Measurements from ENCODE around the gene COL8A2. TPM values are rescaled to one million over a fixed set of nuclear protein-coding genes. Genes with fewer than 3 reads are reported as not detected.

COL8A2 gene
- total RNA-seq, 4 donors from 2014 or later, result 2.7 to 6.4 (median 3.7) TPM

DNA sequence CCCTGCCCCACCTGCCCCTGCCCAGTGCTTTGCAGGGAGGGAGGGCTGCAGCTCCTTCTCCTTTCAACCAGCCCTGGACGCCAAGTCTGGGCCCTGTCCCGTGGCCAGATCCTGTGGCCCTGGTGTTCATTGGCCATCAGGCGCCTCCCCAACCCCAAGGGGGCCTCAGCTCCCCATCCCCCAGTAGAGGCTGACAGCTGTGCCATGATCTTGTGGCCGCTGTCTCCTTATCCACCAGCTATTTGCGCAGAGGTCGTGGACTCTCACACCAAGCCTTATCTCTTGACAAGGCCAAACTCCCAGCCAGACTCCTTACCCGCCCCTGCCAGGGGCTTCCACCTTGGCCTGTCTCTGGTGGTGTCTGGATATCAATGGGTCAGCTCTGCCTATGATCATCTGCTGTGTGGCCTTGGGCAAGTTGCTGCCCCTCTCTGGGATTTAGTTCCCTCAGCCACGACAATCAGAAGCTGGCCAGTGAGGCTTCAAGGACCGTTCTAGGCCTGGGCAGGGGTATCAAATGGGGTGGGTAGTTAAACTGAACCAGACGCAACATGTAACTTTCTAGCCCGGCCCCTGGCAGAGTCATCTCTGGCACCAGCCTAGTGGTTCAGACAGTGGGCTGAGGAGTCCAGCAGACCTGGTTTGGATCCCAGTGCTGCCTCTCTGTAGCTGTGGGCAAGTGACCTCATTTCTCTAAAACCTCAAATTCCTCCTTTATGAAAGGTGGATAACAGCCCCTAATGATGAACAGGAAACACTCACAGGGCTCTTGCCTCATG lies 3.3 kb upstream of the COL8A2 start:
- DNase-seq (ENCODE audit: low spot score) (no peak), ATAC-seq (ENCODE audit: low FRiP score) (no peak)
- TF ChIP-seq, protein P1, sequence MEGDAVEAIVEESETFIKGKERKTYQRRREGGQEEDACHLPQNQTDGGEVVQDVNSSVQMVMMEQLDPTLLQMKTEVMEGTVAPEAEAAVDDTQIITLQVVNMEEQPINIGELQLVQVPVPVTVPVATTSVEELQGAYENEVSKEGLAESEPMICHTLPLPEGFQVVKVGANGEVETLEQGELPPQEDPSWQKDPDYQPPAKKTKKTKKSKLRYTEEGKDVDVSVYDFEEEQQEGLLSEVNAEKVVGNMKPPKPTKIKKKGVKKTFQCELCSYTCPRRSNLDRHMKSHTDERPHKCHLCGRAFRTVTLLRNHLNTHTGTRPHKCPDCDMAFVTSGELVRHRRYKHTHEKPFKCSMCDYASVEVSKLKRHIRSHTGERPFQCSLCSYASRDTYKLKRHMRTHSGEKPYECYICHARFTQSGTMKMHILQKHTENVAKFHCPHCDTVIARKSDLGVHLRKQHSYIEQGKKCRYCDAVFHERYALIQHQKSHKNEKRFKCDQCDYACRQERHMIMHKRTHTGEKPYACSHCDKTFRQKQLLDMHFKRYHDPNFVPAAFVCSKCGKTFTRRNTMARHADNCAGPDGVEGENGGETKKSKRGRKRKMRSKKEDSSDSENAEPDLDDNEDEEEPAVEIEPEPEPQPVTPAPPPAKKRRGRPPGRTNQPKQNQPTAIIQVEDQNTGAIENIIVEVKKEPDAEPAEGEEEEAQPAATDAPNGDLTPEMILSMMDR (IDR thresholded peaks at IDR 0.05), result no peak

DNA sequence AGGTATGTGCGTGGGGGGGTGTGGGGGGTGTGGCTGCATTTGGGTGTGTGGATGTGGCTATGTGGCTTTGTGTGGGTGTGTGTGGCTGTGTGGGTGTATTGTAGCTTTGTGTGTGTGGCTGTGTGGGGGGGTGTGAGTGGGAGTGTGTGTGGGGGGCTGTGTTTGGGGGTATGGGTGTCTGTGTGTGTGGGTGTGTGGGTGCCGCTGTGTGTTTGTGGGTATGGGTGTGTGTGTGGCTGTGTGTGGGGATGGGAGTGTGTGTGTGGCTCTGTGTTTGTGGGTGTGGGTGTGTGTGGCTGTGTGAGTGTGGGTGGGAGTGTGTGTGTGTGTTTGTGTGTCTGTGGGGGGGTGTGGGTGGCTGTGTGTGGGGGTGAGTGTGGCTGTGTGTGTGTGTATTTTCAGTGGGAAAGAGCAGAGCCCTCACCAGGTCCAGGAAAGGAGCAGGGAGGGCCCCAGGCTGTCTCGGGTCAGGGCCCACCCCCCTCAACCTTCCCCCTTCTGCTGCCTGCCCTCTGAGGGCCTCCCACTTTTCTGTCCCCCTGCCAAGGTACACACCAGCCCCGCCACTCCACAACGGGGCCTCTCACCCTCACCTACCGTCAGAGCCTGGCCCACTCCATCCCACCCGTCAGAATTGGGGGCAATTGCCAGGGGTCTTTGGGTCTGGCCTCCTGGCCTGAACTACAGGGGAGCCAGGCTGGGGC lies 1.9 kb upstream of the COL8A2 start:
- ATAC-seq (ENCODE audit: low FRiP score) (no peak), DNase-seq (ENCODE audit: low spot score) (no peak)
- TF ChIP-seq, protein P1 (IDR thresholded peaks at IDR 0.05), result no peak

DNA sequence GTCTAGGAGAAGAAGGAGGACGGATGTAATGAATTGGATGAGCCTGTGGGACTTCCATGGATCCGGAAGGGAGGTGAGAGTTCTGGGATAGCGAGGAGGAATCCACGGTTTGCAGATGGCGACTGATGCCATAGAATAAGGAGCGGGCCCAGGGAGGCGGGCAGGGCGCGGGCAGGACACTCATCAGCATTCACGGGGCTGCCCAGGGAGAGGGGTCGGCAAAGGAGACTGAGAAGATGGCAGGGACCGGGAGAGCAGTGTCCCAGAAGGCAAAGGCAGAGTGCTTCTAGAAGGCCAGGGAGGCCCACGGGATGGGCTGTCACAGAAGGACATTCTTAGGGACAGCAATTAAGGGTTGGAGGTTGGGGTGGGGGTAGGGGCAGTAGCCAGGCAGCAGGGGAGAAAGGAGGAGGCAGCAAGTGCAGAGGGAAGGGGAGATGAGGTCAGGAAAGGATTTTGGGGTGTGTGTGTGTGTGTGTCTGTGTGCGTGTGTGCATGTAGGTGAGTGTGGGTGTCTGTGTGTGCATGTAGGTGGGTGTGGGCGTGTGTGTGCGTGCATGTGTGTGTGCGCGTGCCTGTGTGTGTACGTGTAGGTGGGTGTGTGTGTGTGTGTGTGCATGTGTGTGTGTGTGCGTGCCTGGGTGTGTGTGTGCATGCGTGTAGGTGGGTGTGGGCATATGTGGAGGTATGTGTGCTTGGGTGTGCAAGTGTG lies 1.1 kb upstream of the COL8A2 start:
- TF ChIP-seq, protein P1 (IDR thresholded peaks at IDR 0.05), result no peak
- ATAC-seq (ENCODE audit: low FRiP score) (no peak), DNase-seq (ENCODE audit: low spot score) (no peak)

DNA sequence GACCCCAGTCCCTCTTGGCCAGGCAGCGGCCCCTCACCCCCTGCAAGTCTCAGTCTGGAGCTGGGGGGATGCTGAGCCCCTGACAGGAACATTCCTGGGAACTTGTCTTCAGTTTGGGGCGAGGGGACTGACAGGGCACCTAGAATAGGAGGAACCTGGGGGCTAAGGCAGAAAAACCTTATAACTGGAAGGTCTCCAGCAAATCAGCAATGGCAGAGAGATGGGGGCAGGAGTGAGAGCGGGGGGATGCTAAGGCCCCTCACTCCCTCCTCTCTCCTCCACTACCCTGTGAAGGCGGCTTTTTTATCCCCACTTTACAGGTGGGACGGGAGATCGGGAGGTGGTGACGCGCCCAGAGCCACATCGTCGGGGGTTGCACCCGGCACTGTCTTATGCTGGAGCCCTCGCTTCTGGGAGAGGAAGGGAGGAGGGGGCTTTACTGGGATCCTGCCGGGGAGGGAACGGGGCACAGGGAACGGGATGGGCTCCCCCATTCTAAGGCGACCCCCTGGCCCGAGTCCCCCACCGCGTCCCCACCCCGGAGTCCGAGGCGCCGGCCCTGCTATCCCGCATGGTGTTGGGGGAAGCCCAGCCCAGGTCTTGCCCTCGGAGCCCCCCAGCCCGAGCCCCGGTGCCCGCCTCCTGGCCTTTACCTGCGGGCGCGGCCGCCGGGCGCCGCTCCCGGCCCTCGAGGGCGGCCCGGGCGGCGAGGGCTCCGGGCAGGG lies 456 bp downstream of the COL8A2 start:
- DNase-seq (ENCODE audit: low spot score), result no peak
- no peak for ATAC-seq (ENCODE audit: low FRiP score)
- TF ChIP-seq, protein P1 (IDR thresholded peaks at IDR 0.05), result no peak

DNA sequence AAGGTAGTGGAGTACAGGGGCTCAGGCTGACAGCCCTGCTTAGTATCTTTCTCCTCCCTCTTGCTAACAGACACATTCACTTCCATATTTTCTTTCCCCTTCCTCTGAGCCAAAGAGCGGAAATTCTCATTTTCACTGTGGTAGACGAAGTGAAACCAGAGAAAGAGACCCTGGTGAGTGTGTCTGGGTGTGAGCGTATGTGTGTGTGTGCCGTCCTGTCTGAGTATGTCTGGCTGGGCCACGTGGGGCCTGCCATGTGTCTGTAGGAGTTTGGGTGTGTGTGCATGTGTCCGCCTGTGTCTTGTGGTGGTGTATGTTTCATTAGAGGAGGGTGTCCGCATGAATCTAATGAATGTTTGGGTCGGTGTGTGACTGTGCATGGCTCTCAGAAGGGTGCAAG lies 1.7 kb downstream of the COL8A2 start:
- TF ChIP-seq, protein P1 (IDR thresholded peaks at IDR 0.05), result no peak
- DNase-seq (ENCODE audit: low spot score), result no peak
- peak; percentile 17 for ATAC-seq (ENCODE audit: low FRiP score)

DNA sequence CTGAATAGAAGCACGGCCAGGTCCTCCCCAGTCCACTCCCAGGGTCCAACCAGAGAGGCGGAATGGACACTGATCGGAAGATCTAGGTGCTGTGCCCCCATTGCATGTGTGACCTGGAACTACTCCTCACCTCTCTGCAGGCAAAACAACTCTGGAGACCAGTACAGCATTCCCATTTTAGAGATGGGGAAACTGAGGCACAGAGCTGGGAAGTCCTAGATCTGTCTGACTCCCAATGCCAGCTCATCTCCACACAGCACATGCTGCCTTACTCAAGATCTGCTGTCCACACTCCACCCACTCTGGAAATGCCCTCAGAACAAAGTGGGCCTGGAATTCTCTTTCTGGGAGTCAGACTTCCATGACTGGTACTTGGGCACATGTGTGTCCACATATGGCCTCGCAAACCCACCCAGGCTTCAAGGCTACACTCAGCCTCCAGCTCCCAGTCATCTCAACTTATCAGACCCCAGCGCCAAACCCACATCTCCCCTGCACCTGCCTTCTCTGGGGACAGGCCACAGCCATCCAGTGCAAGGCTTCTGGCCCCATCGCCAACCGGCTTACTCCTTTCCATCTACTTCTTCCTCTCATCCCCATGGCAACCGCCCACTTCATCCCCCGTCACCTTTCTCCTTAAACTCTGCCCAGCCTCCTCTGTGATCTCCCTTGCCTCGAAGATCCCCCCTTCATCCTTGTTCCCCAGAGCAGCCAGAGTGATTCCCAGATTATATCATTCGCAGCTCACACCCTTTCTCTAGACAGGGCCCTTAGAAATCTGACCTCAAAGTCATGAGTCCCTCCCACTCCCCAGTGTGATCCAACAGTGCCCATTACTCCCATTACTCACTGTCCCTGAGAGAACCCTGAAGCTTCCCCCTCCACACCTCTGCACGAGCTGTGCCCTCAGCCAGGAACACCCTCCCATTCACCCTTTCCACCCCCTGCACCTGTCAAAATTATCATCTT lies 2.7 kb downstream of the COL8A2 start:
- DNase-seq (ENCODE audit: low spot score), result no peak
- TF ChIP-seq, protein P1 (IDR thresholded peaks at IDR 0.05), result no peak
- no peak for ATAC-seq (ENCODE audit: low FRiP score)

Data from omental fat pad (tissue), 4 donors.